Activated naive CD8-positive, alpha-beta T cell treated with anti-CD3 and anti-CD28 coated beads, Interleukin-2, amount 10 ng/mL, durations not matched to agents 7 days and 5 days (primary cell): Measurements from ENCODE around the gene SOX6. TPM values are rescaled to one million over a fixed set of nuclear protein-coding genes. Genes with fewer than 3 reads are reported as not detected.
"Not testable (repeated sequence)": the region's sequence is repeated elsewhere in the genome, so short reads cannot be mapped to it uniquely, and the experiment has no call there.

ENCODE experiments used
- ATAC-seq: fragments of 150-1000 bp; cut with Tn5 transposase; one replicate; pipeline ENCODE4 v1.10.0; 2021; ENCODE audit warnings: low read depth, moderate library complexity
- POLR2A ChIA-PET: fragments of 350-600 bp; sonication (Branson Sonifier 250); formaldehyde crosslinking; loops from one replicate; lab custom pipeline; 2021; ENCODE audit warnings: antibody characterized with exemption; lab: Charles Lee
- DNase-seq: peaks from one replicate; pipeline ENCODE4 v3.0.0; 2021
- H3K27ac Mint-ChIP-seq: one replicate; pipeline ENCODE4 v1.8.0; 2022; ENCODE audit warnings: mild to moderate bottlenecking, mixed read lengths
- H3K27me3 Mint-ChIP-seq: one replicate; pipeline ENCODE4 v1.8.0; 2022; ENCODE audit warnings: mild to moderate bottlenecking, moderate library complexity, mixed read lengths
- H3K36me3 Mint-ChIP-seq: one replicate; pipeline ENCODE4 v1.8.0; 2021; ENCODE audit warnings: mild to moderate bottlenecking, mixed read lengths
- H3K4me1 Mint-ChIP-seq: one replicate; pipeline ENCODE4 v1.8.0; 2021; ENCODE audit warnings: mixed read lengths
- H3K4me3 Mint-ChIP-seq: one replicate; pipeline ENCODE4 v1.8.0; 2022; ENCODE audit warnings: mild to moderate bottlenecking, moderate library complexity, mixed read lengths
- H3K9me3 Mint-ChIP-seq: one replicate; pipeline ENCODE4 v1.8.0; 2021; ENCODE audit warnings: mixed read lengths
- total RNA-seq, 2 experiments: library from RNA; stranded (reverse); gene quantifications; one replicate each; pipeline ENCODE4 v1.2.3, GENCODE V29; 2021

SOX6 gene
- total RNA-seq, 2 experiments from 2014 or later = not detected

- Mint-ChIP-seq H3K27me3 (no peaks in the 10 kb centered on the region), H3K27ac (no peak overlapping the region), H3K4me1 (no peaks in the 10 kb centered on the region), H3K4me3 (no peak overlapping the region), H3K36me3 (no peaks in the 10 kb centered on the region), H3K9me3 (peaks cover 2% of the 10 kb centered on the region)
- POLR2A ChIA-PET = no interaction called here
- DNase-seq (no peak), ATAC-seq (no peak)
These were observed 205.2 kb downstream of the SOX6 start for GRCh38 chr11:16151138-16151537.

DNA sequence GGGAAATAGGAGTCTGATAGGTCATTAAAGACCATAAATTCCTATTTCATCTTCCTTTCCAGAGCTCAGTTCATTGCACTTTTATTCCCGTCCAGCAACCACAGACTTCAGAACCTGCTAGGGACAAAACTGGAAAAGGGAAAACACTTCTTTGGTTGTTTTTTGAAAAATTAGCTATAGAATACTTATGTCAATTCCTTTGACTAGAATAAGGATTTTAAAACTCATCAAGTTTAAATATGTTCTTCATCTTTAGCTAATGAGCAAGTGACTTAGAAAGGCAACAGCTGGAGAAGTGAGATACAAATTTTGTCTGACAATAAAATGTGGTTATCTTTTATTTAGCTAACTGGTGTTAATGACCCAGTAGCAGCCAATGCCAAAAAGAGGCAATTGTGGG, 206.9 kb downstream of the SOX6 start:
- no peaks in the 10 kb centered on the region for H3K36me3 Mint-ChIP-seq
- DNase-seq (no peak), ATAC-seq (no peak)
- POLR2A ChIA-PET = no interaction called here
- peaks cover 5% of the 10 kb centered on the region for H3K9me3 Mint-ChIP-seq
- H3K27me3 Mint-ChIP-seq = no peaks in the 10 kb centered on the region
- no peak overlapping the region for H3K27ac Mint-ChIP-seq
- no peaks in the 10 kb centered on the region for H3K4me1 Mint-ChIP-seq
- H3K4me3 Mint-ChIP-seq = no peak overlapping the region

- POLR2A ChIA-PET = no interaction called here
- Mint-ChIP-seq H3K36me3 (no peaks in the 10 kb centered on the region), H3K9me3 (peaks cover 11% of the 10 kb centered on the region), H3K4me3 (no peak overlapping the region), H3K4me1 (no peaks in the 10 kb centered on the region), H3K27ac (no peak overlapping the region), H3K27me3 (no peaks in the 10 kb centered on the region)
- DNase-seq (no peak), ATAC-seq (no peak)
These were observed 207.9 kb downstream of the SOX6 start for GRCh38 chr11:16148301-16148931.

DNA sequence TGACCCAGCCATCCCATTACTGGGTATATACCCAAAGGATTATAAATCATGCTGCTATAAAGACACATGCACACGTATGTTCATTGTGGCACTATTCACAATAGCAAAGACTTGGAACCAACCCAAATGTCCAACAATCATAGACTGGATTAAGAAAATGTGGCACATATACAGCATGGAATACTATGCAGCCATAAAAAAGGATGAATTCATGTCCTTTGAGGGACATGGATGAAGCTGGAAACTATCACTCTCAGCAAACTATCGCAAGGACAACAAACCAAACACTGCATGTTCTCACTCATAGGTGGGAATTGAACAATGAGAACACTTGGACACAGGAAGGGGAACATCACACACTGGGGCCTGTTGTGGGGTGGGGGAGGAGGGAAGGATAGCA, 209.4 kb downstream of the SOX6 start:
- H3K27ac Mint-ChIP-seq, H3K4me3 Mint-ChIP-seq, POLR2A ChIA-PET, ATAC-seq, H3K27me3 Mint-ChIP-seq, DNase-seq, H3K36me3 Mint-ChIP-seq, H3K4me1 Mint-ChIP-seq: not testable (repeated sequence)
- H3K9me3 Mint-ChIP-seq = peaks cover 11% of the 10 kb centered on the region

- H3K9me3 Mint-ChIP-seq, H3K36me3 Mint-ChIP-seq, ATAC-seq, DNase-seq, H3K27me3 Mint-ChIP-seq, H3K4me1 Mint-ChIP-seq, H3K4me3 Mint-ChIP-seq, H3K27ac Mint-ChIP-seq, POLR2A ChIA-PET: not testable (repeated sequence)
These were observed 214.7 kb downstream of the SOX6 start for GRCh38 chr11:16141614-16142013.

DNA sequence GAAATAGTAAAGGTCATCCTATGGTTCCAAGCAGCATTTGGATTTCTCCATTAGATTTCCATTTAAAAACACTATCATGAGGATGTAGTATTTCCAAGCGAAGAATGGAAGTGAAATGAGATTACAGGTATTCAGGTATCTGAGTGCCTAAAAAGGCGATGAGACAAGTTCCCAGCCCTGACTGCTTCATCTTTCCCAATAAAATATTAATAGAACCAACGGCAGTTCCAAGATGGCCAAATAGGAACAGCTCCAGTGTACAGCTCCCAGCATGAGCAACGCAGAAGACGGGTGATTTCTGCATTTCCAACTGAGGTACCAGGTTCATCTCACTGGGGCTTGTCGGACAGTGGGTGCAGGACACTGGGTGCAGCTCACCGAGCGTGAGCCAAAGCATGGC, 215.2 kb downstream of the SOX6 start:
- ATAC-seq, H3K4me3 Mint-ChIP-seq, H3K27me3 Mint-ChIP-seq, H3K36me3 Mint-ChIP-seq, H3K27ac Mint-ChIP-seq, POLR2A ChIA-PET, DNase-seq, H3K4me1 Mint-ChIP-seq, H3K9me3 Mint-ChIP-seq: not testable (repeated sequence)

GRCh38 chr11:16136792-16137390, 219.5 kb downstream of the SOX6 start:
- DNase-seq (no peak), ATAC-seq (no peak)
- Mint-ChIP-seq H3K36me3 (no peaks in the 10 kb centered on the region), H3K27me3 (no peaks in the 10 kb centered on the region), H3K9me3 (no peaks in the 10 kb centered on the region), H3K27ac (no peak overlapping the region), H3K4me3 (no peak overlapping the region), H3K4me1 (no peaks in the 10 kb centered on the region)
- POLR2A ChIA-PET = no interaction called here

- no peak for ATAC-seq
- POLR2A ChIA-PET = no interaction called here
- Mint-ChIP-seq H3K4me3 (no peak overlapping the region), H3K27me3 (no peaks in the 10 kb centered on the region), H3K27ac (no peak overlapping the region), H3K36me3 (no peaks in the 10 kb centered on the region), H3K9me3 (no peaks in the 10 kb centered on the region), H3K4me1 (no peaks in the 10 kb centered on the region)
- DNase-seq = no peak
These were observed 222.5 kb downstream of the SOX6 start for GRCh38 chr11:16133867-16134266.

DNA sequence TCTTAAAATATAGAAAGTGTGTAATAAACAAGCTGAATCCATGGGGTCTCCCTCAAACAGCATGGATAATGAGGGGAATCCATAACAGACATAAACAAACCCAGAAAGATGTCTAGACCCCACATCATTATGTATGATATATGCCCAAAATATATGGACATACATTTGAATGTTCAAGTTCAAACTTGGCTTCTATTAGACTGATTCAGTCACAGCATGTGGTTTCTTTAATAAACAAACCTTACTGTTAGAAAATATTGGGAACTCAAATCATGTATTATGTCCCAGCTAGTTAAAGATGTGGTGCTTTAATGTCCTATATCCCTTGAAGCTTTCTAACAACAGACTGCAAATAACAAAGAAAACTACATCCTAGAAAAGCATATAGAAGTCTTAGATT, 228.6 kb downstream of the SOX6 start:
- no peak overlapping the region for H3K4me3 Mint-ChIP-seq
- H3K27ac Mint-ChIP-seq = no peak overlapping the region
- H3K4me1 Mint-ChIP-seq = no peaks in the 10 kb centered on the region
- POLR2A ChIA-PET = no interaction called here
- no peaks in the 10 kb centered on the region for H3K27me3 Mint-ChIP-seq
- no peaks in the 10 kb centered on the region for H3K36me3 Mint-ChIP-seq
- ATAC-seq (no peak), DNase-seq (no peak)
- H3K9me3 Mint-ChIP-seq = no peaks in the 10 kb centered on the region

- no peaks in the 10 kb centered on the region for H3K36me3 Mint-ChIP-seq
- H3K9me3 Mint-ChIP-seq = no peaks in the 10 kb centered on the region
- H3K27ac Mint-ChIP-seq = no peak overlapping the region
- no peak overlapping the region for H3K4me3 Mint-ChIP-seq
- H3K27me3 Mint-ChIP-seq = no peaks in the 10 kb centered on the region
- no peaks in the 10 kb centered on the region for H3K4me1 Mint-ChIP-seq
- DNase-seq (no peak), ATAC-seq (no peak)
- POLR2A ChIA-PET = no interaction called here
These were observed 230.0 kb downstream of the SOX6 start for GRCh38 chr11:16126362-16126761.

DNA sequence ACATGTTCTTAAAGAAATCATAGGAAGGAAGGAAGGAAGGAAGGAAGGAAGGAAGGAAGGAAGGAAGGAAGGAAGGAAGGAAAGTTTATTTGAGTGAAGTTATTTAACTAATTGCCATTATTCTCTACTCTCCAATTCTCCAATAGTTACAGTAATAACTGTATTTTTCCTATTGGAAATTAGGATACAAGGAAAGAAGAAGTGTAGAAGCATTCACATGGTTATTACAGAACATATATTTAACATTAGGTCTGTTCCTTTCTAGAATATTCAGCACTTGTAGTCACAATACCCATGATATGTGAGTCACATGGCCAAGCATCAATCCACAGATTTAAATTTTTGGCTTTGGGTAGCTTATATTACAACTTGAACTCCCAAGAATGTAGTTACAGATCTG, 230.6 kb downstream of the SOX6 start:
- POLR2A ChIA-PET = no interaction called here

DNA sequence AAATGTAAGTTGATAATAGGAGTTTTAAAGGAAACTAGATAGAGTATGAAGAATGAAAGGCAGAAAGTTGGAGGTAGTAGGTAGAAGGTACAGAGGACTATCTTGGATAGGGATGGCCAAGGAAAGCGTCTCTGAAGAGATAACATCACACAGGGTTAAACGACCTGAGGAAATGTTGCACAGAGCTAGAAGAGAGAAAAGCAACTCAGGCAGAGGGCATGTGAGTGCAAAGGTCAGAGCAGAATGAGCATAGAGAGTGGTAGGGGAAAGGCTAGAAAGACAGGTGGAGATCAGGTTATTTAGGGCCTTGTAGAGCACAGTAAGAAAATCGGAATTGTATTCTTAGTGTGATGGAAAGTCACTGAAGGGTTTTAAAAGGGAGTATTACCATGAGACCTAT, 232.0 kb downstream of the SOX6 start:
- no peak overlapping the region for H3K27ac Mint-ChIP-seq
- no peak overlapping the region for H3K4me3 Mint-ChIP-seq
- no peaks in the 10 kb centered on the region for H3K4me1 Mint-ChIP-seq
- H3K27me3 Mint-ChIP-seq = no peaks in the 10 kb centered on the region
- POLR2A ChIA-PET = no interaction called here
- ATAC-seq = no peak
- H3K9me3 Mint-ChIP-seq = no peaks in the 10 kb centered on the region
- H3K36me3 Mint-ChIP-seq = no peaks in the 10 kb centered on the region
- DNase-seq = no peak

More for the DNA sequence above, 230.6 kb downstream of the SOX6 start:
- DNase-seq (no peak), ATAC-seq (no peak)
- no peaks in the 10 kb centered on the region for H3K4me1 Mint-ChIP-seq
- no peaks in the 10 kb centered on the region for H3K36me3 Mint-ChIP-seq
- H3K27me3 Mint-ChIP-seq = no peaks in the 10 kb centered on the region
- no peak overlapping the region for H3K4me3 Mint-ChIP-seq
- H3K27ac Mint-ChIP-seq = no peak overlapping the region
- no peaks in the 10 kb centered on the region for H3K9me3 Mint-ChIP-seq

DNA sequence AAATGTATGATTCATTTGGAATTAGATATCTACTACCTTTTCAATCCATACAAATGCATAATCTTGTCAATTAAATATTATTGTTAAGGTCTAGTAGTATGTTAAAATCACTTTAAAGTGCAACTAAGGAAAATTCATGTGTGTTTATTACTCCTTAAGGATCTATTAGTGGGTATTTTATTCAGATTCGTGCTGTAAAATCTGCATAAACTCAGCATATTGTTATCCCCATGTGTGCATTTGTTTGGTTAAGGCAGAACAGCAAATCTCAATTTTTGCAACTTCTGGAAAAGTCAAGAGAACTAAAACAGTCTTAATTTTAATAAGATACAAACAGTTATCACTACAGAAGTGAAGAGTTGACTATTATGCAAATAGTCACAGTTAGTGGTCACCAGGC, 234.5 kb downstream of the SOX6 start:
- DNase-seq (no peak), ATAC-seq (no peak)
- Mint-ChIP-seq H3K4me3 (no peak overlapping the region), H3K27me3 (no peaks in the 10 kb centered on the region), H3K27ac (no peak overlapping the region), H3K36me3 (no peaks in the 10 kb centered on the region), H3K4me1 (no peaks in the 10 kb centered on the region), H3K9me3 (no peaks in the 10 kb centered on the region)
- POLR2A ChIA-PET = no interaction called here

GRCh38 chr11:16120008-16120407, 236.3 kb downstream of the SOX6 start:
- no peak for ATAC-seq
- no peaks in the 10 kb centered on the region for H3K9me3 Mint-ChIP-seq
- H3K4me3 Mint-ChIP-seq = no peak overlapping the region

More at GRCh38 chr11:16120008-16120407, 236.3 kb downstream of the SOX6 start:
- Mint-ChIP-seq H3K36me3 (no peaks in the 10 kb centered on the region), H3K4me1 (no peaks in the 10 kb centered on the region), H3K27ac (no peak overlapping the region), H3K27me3 (no peaks in the 10 kb centered on the region)
- POLR2A ChIA-PET = no interaction called here
- DNase-seq = no peak
